Activated CD8-positive, alpha-beta memory T cell treated with anti-CD3 and anti-CD28 coated beads for 48 hours (primary cell): ENCODE data around the gene USO1.
"Not testable (repeated sequence)": the region's sequence is repeated elsewhere in the genome, so short reads cannot be mapped to it uniquely, and the experiment has no call there.

Source experiments
- DNase-seq, 3 experiments: peaks; one replicate each; pipeline ENCODE4 v3.0.0-alpha.2; 2020; ENCODE audit warnings: low read depth in 2 of 3, low spot score in 2 of 3

USO1 gene

GRCh38 chr4:75769036-75769435, 44.7 kb downstream of the USO1 start:
- DNase-seq: no peak

- no peak for DNase-seq
Measured at GRCh38 chr4:75771607-75772006, 47.2 kb downstream of the USO1 start.

GRCh38 chr4:75777589-75777988, 53.2 kb downstream of the USO1 start:
- DNase-seq: no peak

GRCh38 chr4:75779105-75779757, 54.9 kb downstream of the USO1 start:
- DNase-seq: no peak

- no peak for DNase-seq
Measured at GRCh38 chr4:75781305-75781704, 56.9 kb downstream of the USO1 start.

GRCh38 chr4:75786526-75786925, 62.1 kb downstream of the USO1 start:
- no peak for DNase-seq

GRCh38 chr4:75786938-75787337, 62.6 kb downstream of the USO1 start:
- DNase-seq: no peak

GRCh38 chr4:75790024-75790423, 65.6 kb downstream of the USO1 start:
- DNase-seq: no peak

- no peak for DNase-seq
Measured at GRCh38 chr4:75800972-75801371, 76.6 kb downstream of the USO1 start.

GRCh38 chr4:75806035-75806434, 81.7 kb downstream of the USO1 start:
- not testable (repeated sequence) for DNase-seq

GRCh38 chr4:75817901-75818300, 93.5 kb downstream of the USO1 start:
- DNase-seq: no peak

GRCh38 chr4:75819121-75819520, 94.7 kb downstream of the USO1 start:
- DNase-seq: no peak

- no peak for DNase-seq
Measured at GRCh38 chr4:75820197-75820596, 95.8 kb downstream of the USO1 start.

GRCh38 chr4:75820676-75821075, 96.3 kb downstream of the USO1 start:
- no peak for DNase-seq

GRCh38 chr4:75821216-75821615, 96.8 kb downstream of the USO1 start:
- DNase-seq: no peak

- DNase-seq: no peak
Measured at GRCh38 chr4:75821966-75822365, 97.6 kb downstream of the USO1 start.

GRCh38 chr4:75822416-75822815, 98.0 kb downstream of the USO1 start:
- DNase-seq: no peak

GRCh38 chr4:75823812-75824211, 99.4 kb downstream of the USO1 start:
- no peak for DNase-seq

- DNase-seq: no peak
Measured at GRCh38 chr4:75830906-75831305, 106.5 kb downstream of the USO1 start.

GRCh38 chr4:75831856-75832405, 107.6 kb downstream of the USO1 start:
- DNase-seq: no peak

- no peak for DNase-seq
Measured at GRCh38 chr4:75834095-75834771, 109.9 kb downstream of the USO1 start.

GRCh38 chr4:75834772-75835154, 110.4 kb downstream of the USO1 start:
- no peak for DNase-seq
